Fibroblast of mammary gland (primary cell): Measurements from ENCODE around the gene ZNF100.
"Not testable (repeated sequence)": the region's sequence is repeated elsewhere in the genome, so short reads cannot be mapped to it uniquely, and the experiment has no call there.

ENCODE experiments used
- DNase-seq: peaks from one replicate; pipeline ENCODE4 v3.0.0-alpha.2; 2010; ENCODE audit warnings: low read depth
- H3K4me3 ChIP-seq: 2 replicates; pipeline ENCODE4 v1.5.1; 2011; ENCODE audit warnings: low read depth, mild to moderate bottlenecking, low read length, moderate library complexity; ENCODE audit not compliant: control insufficient read depth
- CTCF ChIP-seq: conservative IDR thresholded peaks from 2 replicates; pipeline ENCODE4 v1.5.1; 2011; ENCODE audit warnings: low read depth, low read length, inconsistent platforms; ENCODE audit not compliant: control insufficient read depth, insufficient read depth

ZNF100 gene

GRCh38 chr19:21767065-21767800, at the start of gene ZNF100:
ZNF100 (minus strand) TSS chr19:21767579; CDS start chr19:21767429, 150 bp downstream.
- peak within 1 kb of the TSS; percentile 92 for H3K4me3 ChIP-seq
- TF ChIP-seq CTCF = no peak
- peak; percentile 92 for DNase-seq

GRCh38 chr19:21812448-21812847, 45.1 kb upstream of the ZNF100 start:
- H3K4me3 ChIP-seq = no peak overlapping the region
- no peak for DNase-seq

GRCh38 chr19:21808400-21809000, 41.1 kb upstream of the ZNF100 start:
- not testable (repeated sequence) for DNase-seq, H3K4me3 ChIP-seq

More at GRCh38 chr19:21812448-21812847, 45.1 kb upstream of the ZNF100 start:
- TF ChIP-seq CTCF = no peak

- no peak for DNase-seq
- H3K4me3 ChIP-seq = no peak overlapping the region
- TF ChIP-seq CTCF = no peak
These were observed 22.2 kb upstream of the ZNF100 start for GRCh38 chr19:21789466-21790085.

- DNase-seq = no peak
- H3K4me3 ChIP-seq = no peak overlapping the region
- TF ChIP-seq CTCF = no peak
These were observed 19.6 kb upstream of the ZNF100 start for GRCh38 chr19:21786936-21787335.

GRCh38 chr19:21775792-21776191, 8.4 kb upstream of the ZNF100 start:
- H3K4me3 ChIP-seq, DNase-seq: not testable (repeated sequence)

- DNase-seq = not testable (repeated sequence)
- peak overlapping the region; percentile 92 for H3K4me3 ChIP-seq
These were observed 694 bp downstream of the ZNF100 start for GRCh38 chr19:21766705-21767064.

- no peak for TF ChIP-seq CTCF
- peak; percentile 4 for DNase-seq
- no peak overlapping the region for H3K4me3 ChIP-seq
These were observed 2.2 kb downstream of the ZNF100 start for GRCh38 chr19:21765151-21765550.

- DNase-seq, H3K4me3 ChIP-seq: not testable (repeated sequence)
These were observed 5.8 kb downstream of the ZNF100 start for GRCh38 chr19:21761547-21761946.
